Fibroblast of the aortic adventitia (primary cell): ENCODE measurements around the gene CSTB. TPM values are rescaled to one million over a fixed set of nuclear protein-coding genes. Genes with fewer than 3 reads are reported as not detected.

Source experiments
- DNase-seq: peaks from one replicate; pipeline ENCODE4 v3.0.0-alpha.2; 2010; ENCODE audit warnings: low read depth
- H3K4me3 ChIP-seq: 2 replicates; pipeline ENCODE4 v1.5.1; 2011; ENCODE audit warnings: low read depth, mild to moderate bottlenecking, control low read depth, low read length, moderate library complexity
- CTCF ChIP-seq: IDR thresholded peaks from 2 replicates; pipeline ENCODE4 v1.5.1; 2011; ENCODE audit warnings: mild to moderate bottlenecking, low read length, control low read depth, inconsistent platforms; ENCODE audit not compliant: insufficient read depth
- total RNA-seq: library from RNA; depleted of rRNA; stranded (reverse); fragments of >200 nt; gene quantifications from 2 replicates; pipeline ENCODE4 v1.2.3, GENCODE V29; 2012; ENCODE audit warnings: low replicate concordance

The CSTB gene
- total RNA-seq, 1 donor: 32.2 TPM

- no peak overlapping the region for H3K4me3 ChIP-seq
- no peak for DNase-seq
- TF ChIP-seq CTCF: no peak
Measured at GRCh38 chr21:43754948-43755781, 20.9 kb downstream of the CSTB start.

- TF ChIP-seq CTCF: no peak
- H3K4me3 ChIP-seq: no peak overlapping the region
- no peak for DNase-seq
Measured at GRCh38 chr21:43753439-43753799, 22.7 kb downstream of the CSTB start.

GRCh38 chr21:43752758-43753438 is 23.2 kb downstream of the CSTB start:
- TF ChIP-seq CTCF: no peak
- no peak overlapping the region for H3K4me3 ChIP-seq
- DNase-seq: no peak

- TF ChIP-seq CTCF: no peak
- no peak overlapping the region for H3K4me3 ChIP-seq
- no peak for DNase-seq
Measured at GRCh38 chr21:43751955-43752591, 24.0 kb downstream of the CSTB start.

- DNase-seq: no peak
- no peak overlapping the region for H3K4me3 ChIP-seq
- TF ChIP-seq CTCF: no peak
Measured at GRCh38 chr21:43750339-43751033, 25.6 kb downstream of the CSTB start.

GRCh38 chr21:43749651-43750262 is 26.4 kb downstream of the CSTB start:
- no peak for TF ChIP-seq CTCF
- no peak overlapping the region for H3K4me3 ChIP-seq
- no peak for DNase-seq
